SK-N-MC (cell line): Measurements from ENCODE around the gene TEKT5.

Experiments used
- EZH2 ChIP-seq: fragments of 200-600 bp; sonication (generic); IDR thresholded peaks from one replicate; pipeline ENCODE4 v1.6.1; 2017; ENCODE audit warnings: antibody characterized with exemption
- FOXP2 ChIP-seq: optimal IDR thresholded peaks from 2 replicates; pipeline ENCODE3; 2011; ENCODE audit warnings: mild to moderate bottlenecking, moderate library complexity; ENCODE audit not compliant: insufficient read depth; ENCODE audit errors: extremely low read length, control extremely low read depth
- POLR2AphosphoS5 ChIP-seq: IDR thresholded peaks from 2 replicates; pipeline ENCODE4 v1.6.1; 2012; ENCODE audit warnings: mild to moderate bottlenecking, low read depth, low read length, borderline replicate concordance

- TF ChIP-seq EZH2, result no peak
- no peak for TF ChIP-seq POLR2AphosphoS5
- TF ChIP-seq FOXP2, result no peak
Measured at GRCh38 chr16:10624527-10624926, 70.2 kb downstream of the TEKT5 start.
